Subcutaneous adipose tissue (tissue), 4 donors: ENCODE results near the gene PKN3. TPM values are rescaled to one million over a fixed set of nuclear protein-coding genes. Genes with fewer than 3 reads are reported as not detected.

Source experiments
- total RNA-seq, 4 donors: library from RNA; depleted of rRNA; stranded (reverse); fragments of >200 nt; gene quantifications; one replicate each; pipeline ENCODE4 v1.1.0, GENCODE V29; 2016
- TF ChIP-seq, protein P1 (sequence below): fragments of 450-650 bp; IDR thresholded peaks from one replicate; pipeline ENCODE4 v1.5.1; 2016; ENCODE audit warnings: low read depth, mild to moderate bottlenecking, control low read depth, antibody characterized with exemption, moderate library complexity

The PKN3 gene
- total RNA-seq, 4 donors from 2014 or later, result 1.3 to 13.2 (median 4.7) TPM

DNA sequence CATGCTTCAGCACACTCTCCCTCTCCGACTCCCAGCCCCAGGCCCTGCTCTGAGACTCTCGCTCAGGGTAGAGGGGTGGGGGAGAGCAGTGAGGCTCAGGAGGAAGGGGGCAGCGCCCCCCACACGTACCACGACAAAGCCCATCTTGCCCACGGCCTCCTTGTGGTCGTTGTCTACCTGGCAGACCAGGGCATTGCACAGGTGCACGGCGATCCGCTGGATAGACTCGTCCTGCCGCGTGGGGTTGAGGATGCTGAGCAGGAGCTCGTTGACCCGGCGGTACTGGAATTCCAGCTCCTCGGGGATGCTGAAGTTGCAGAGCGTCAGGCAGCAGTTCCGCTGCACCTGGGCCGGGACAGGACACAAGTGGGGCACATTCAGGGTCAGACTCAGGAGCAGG lies 40.1 kb downstream of the PKN3 start:
- TF ChIP-seq, protein P1, sequence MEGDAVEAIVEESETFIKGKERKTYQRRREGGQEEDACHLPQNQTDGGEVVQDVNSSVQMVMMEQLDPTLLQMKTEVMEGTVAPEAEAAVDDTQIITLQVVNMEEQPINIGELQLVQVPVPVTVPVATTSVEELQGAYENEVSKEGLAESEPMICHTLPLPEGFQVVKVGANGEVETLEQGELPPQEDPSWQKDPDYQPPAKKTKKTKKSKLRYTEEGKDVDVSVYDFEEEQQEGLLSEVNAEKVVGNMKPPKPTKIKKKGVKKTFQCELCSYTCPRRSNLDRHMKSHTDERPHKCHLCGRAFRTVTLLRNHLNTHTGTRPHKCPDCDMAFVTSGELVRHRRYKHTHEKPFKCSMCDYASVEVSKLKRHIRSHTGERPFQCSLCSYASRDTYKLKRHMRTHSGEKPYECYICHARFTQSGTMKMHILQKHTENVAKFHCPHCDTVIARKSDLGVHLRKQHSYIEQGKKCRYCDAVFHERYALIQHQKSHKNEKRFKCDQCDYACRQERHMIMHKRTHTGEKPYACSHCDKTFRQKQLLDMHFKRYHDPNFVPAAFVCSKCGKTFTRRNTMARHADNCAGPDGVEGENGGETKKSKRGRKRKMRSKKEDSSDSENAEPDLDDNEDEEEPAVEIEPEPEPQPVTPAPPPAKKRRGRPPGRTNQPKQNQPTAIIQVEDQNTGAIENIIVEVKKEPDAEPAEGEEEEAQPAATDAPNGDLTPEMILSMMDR, result no peak

DNA sequence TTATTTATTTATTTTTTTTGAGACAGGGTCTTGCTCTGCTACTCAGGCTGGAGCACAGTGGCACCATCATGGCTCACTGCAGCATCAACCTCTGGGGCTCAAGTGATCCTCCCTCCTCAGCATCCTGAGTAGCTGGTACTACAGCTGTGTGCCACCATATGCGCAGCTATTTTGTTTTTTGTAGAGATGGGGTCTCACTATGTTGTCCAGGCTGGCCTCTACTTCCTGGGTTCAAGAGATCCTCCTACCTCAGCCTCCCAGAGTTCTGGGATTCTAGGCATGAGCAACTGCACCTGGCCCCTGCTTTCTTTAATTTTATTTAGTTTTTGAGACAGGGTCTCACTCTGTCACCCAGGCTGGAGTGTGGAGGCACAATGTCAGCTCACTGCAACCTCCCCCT lies 41.1 kb downstream of the PKN3 start:
- TF ChIP-seq, protein P1, result no peak

DNA sequence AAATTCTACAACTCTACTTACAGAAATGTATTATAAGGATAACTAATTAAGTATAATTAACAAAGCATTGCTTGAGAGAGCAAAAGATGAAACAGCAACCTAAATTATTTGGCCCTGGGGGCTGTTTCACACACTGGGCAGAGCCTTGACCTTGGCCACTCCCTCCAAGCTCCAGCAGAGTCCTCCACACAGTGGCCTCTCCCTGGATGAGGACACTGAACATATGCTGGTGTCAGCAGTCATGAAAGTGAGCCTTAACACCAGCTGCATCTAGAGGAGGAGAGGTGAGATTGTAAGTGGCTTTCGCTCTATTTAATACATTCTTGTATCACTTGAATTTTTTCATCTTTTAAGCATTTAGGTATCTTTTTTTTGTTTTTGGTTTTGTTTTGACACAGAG lies 44.9 kb downstream of the PKN3 start:
- TF ChIP-seq, protein P1, result no peak

DNA sequence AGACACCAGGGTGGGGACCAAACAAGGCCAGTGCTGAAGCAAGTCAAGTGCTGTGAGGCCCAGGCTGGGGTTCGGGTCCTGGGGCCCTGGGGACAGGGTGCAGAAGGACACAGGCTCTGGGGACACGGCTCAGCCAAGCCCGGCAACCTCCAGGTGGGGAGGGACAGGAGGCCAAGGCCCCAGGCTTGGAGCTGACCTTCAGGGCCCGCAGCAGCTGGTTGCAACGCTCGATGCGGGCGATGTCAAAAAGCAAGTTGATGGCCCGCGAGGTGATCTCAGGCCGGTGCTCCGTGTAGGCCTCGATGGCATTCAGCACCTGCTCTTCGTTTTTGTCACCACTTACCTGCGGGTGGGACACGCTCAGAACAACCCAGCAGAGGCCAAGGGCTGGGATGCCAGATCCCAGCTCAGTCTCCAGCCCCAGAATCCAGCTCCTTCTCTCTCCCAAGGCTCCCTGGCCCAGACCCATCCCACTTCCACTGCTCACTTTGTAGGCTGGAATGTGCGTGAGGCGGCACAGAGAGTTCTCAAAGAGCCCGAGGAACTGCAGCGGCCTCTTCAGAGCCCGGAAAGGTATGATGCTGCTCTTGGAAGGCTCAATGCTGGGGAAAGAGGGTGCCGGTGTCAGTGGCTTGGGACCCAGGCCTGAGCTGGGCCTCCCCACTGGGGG lies 48.8 kb downstream of the PKN3 start:
- TF ChIP-seq, protein P1, result no peak

DNA sequence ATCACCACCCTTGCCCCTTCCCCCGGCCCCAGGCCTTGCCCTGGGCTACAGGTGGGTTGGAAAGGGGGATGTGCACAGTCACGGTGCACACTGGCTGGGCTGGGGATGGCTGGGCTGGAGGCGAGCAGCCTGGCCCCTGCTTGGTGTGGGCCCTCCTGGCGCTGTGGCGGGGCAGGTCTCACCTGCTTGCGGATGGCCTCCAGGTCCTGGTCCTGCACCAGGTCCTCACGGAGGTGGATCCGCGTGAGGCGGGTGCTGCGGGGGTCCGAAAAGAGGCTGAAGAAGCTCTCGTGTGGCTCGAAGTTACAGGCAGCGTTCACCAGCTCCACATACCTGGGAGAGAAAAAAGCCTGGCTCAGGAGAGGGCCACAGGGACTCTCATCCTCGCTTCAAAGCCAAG lies 51.3 kb downstream of the PKN3 start:
- TF ChIP-seq, protein P1, result no peak

GRCh38 chr9:128757602-128758001 lies 55.3 kb downstream of the PKN3 start:
- TF ChIP-seq, protein P1, result no peak

GRCh38 chr9:128762671-128763449 lies 60.6 kb downstream of the PKN3 start:
- TF ChIP-seq, protein P1, result no peak
